Fibroblast of pulmonary artery (primary cell): ENCODE data around the gene TTC31.

Experiments
- DNase-seq: peaks from one replicate; pipeline ENCODE4 v3.0.0-alpha.2; 2010; ENCODE audit warnings: low read depth
- H3K4me3 ChIP-seq: replicated peaks from 2 replicates; pipeline ENCODE4 v1.5.1; 2011; ENCODE audit warnings: low read depth, mild to moderate bottlenecking, control low read depth, low read length, moderate library complexity
- TF ChIP-seq, protein P1 (sequence below): IDR thresholded peaks from 2 replicates; pipeline ENCODE4 v1.5.1; 2011; ENCODE audit warnings: mild to moderate bottlenecking, control low read depth, low read length, inconsistent platforms; ENCODE audit errors: missing control alignments

Gene TTC31

DNA sequence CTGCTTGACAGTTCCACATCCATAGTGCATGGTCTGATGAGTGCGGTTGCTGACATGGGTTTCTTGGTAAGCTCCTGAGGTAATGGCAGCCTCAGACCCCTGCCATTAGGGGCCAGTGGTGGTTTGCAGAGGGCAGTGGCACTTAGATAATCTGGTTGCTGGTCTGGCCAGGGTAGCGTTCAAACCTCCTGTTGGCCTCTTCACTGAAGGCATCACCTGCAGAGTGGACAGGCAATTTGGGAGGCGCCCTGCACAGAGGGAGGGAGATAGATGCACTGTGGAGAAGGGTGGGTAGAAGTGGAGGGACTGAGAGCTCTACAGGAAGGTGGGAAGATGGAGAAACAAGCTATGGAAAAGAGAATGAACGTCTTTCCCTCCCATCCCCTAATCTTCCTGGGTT, 50.6 kb downstream of the TTC31 start:
- no peak for DNase-seq
- TF ChIP-seq, protein P1, sequence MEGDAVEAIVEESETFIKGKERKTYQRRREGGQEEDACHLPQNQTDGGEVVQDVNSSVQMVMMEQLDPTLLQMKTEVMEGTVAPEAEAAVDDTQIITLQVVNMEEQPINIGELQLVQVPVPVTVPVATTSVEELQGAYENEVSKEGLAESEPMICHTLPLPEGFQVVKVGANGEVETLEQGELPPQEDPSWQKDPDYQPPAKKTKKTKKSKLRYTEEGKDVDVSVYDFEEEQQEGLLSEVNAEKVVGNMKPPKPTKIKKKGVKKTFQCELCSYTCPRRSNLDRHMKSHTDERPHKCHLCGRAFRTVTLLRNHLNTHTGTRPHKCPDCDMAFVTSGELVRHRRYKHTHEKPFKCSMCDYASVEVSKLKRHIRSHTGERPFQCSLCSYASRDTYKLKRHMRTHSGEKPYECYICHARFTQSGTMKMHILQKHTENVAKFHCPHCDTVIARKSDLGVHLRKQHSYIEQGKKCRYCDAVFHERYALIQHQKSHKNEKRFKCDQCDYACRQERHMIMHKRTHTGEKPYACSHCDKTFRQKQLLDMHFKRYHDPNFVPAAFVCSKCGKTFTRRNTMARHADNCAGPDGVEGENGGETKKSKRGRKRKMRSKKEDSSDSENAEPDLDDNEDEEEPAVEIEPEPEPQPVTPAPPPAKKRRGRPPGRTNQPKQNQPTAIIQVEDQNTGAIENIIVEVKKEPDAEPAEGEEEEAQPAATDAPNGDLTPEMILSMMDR, result no peak
- H3K4me3 ChIP-seq, result no peak overlapping the region

DNA sequence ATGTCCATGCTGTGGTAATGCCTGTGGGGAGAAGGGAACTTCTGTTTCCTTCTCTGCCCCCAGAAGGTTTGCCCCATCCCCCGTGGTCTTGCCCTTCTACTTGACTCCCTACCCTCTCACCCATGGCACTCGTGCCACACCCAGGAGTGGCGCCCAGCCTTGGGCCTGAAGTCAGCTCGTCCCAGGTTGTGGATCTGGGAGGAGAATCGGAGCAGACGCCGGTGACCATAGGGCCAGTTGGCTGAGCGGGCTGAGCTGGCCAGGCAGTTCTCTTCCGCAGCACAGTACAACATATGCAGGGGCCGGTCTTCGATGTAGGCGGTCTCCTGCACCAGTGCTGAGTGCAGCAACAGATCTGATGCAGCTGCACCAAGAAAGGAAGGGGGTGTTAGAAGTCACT, 51.5 kb downstream of the TTC31 start:
- H3K4me3 ChIP-seq, result no peak overlapping the region
- TF ChIP-seq, protein P1, result no peak
- no peak for DNase-seq

DNA sequence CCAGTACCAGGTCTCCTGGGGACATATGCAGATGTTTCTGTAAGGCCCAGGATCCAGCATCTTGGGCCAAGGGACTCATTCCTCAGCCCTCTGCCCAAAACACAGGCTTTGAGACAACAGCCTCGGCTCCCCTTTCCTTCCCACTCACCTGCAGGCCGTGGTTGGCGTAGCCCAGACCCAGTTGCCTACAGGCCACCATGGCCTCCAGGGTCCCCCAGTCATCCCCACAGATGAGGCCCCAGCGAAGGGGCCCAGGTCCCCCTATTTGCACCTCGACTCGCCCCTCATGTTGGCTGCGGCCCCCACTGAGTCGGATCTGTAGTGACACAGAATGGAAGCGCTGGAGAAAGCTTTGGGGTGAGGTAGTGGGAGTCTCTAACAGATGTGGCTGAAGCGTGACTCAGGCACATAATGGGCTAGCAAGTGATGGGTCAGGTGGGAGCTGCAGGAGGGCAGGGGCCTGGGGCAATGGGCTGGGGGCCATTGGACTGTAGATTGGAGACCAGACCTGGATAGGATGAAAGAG, 52.6 kb downstream of the TTC31 start:
- no peak overlapping the region for H3K4me3 ChIP-seq
- TF ChIP-seq, protein P1, result no peak
- DNase-seq, result no peak

DNA sequence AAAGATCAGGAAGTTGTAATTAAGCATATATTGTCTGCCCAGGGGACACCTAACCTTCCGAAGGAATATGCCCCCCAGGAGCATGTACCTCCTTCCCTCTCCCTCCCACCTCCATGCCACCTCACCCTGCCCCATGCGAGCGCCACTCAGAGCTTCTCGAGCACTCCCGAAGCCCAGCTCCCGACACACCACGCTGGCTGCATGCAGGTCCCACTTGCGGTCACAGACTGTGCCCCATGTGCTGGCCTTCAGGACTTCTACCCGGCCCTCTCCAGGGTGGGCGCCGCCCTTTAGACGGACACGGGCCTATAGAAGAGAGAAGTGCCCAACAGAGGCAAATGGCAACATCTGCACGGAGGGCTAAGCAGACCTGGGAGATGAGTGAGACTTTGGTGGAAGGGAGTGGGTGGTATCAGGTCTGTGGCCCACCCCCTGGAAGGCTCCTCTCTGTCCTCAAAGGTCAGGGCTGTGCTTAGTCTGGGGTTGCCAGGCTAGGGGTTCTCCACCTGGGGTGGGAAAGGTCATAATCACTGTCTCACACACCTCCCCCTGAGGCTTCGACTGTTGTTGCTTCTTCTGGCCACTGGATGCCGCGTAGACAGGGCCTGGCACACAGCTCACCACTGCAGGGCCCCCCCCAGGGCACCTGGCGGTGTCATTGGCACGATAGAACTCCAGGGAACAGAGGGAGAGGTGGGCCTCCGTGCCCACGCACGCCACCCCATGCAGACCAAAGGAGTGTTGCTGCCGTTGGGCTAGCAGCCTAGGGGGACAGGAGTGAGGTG, 53.5 kb downstream of the TTC31 start:
- TF ChIP-seq, protein P1, result no peak
- DNase-seq, result no peak
- H3K4me3 ChIP-seq, result no peak overlapping the region

DNA sequence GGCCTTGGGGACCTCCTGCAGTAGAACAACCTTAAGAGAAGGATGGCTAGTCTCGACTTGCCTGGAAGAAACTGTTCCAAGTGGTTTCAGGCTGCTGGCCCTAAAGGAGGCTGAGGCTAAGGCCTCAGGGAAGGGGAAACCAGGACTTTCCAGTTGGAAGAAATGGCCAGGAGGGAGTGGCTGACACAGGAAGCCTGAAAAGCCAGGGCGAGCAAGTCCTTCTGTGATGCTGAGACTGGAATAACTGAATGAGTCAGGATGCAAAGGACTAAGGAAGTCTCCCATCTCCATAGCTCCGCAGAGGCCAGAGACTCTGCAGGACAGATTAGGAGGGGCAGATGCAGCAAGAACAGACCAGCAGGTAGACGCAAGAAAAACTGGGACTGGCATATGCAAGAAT, 54.3 kb downstream of the TTC31 start:
- DNase-seq, result no peak
- TF ChIP-seq, protein P1, result no peak
- no peak overlapping the region for H3K4me3 ChIP-seq

DNA sequence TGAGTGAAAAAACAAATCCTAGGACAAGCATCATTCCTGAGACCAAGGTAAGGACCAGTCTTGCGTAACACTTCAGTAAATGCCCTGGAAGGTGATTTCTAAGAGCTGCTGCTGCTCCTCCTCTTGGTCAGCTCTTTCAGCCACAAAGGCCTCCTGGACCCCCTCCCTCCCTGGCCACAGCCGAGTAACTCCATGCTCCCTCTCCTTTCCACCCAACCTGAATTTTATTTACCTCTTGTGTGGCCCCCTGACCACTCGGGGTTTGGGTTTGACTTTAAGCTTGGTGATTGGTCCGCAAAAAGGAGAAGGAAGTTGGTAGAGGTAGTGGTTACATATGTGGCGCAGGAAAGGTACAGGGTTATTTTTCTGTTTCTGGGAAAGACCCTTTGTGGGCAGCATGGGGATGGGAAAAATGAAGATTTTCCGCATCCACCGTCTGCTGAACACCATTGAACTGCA, 56.0 kb downstream of the TTC31 start:
- TF ChIP-seq, protein P1, result no peak
- no peak for DNase-seq
- no peak overlapping the region for H3K4me3 ChIP-seq

DNA sequence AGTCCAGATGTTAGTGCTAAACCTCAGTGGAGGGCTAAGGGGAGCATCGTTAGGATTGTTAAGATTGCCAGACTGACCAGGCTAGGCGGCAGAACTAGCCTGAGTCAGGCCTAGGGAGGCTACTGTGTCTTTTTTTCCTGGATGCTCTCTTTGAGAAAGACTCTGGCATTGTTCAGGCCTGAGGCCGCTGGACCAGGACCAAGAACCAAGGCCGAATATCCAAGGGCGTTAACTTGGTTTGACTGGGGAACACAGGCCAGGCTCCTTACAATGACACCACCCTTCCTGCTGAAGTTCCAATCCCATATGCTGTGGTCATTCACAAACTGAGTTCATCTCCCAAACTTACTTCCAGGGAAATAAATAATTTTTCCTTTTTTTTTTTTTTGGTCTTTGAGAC, 57.4 kb downstream of the TTC31 start:
- no peak for DNase-seq
- H3K4me3 ChIP-seq, result no peak overlapping the region
- TF ChIP-seq, protein P1, result no peak
